ENCODE results near the gene VWA8.
"Not testable (repeated sequence)": the region's sequence is repeated elsewhere in the genome, so short reads cannot be mapped to it uniquely, and the experiment has no call there.

VWA8 gene

DNA sequence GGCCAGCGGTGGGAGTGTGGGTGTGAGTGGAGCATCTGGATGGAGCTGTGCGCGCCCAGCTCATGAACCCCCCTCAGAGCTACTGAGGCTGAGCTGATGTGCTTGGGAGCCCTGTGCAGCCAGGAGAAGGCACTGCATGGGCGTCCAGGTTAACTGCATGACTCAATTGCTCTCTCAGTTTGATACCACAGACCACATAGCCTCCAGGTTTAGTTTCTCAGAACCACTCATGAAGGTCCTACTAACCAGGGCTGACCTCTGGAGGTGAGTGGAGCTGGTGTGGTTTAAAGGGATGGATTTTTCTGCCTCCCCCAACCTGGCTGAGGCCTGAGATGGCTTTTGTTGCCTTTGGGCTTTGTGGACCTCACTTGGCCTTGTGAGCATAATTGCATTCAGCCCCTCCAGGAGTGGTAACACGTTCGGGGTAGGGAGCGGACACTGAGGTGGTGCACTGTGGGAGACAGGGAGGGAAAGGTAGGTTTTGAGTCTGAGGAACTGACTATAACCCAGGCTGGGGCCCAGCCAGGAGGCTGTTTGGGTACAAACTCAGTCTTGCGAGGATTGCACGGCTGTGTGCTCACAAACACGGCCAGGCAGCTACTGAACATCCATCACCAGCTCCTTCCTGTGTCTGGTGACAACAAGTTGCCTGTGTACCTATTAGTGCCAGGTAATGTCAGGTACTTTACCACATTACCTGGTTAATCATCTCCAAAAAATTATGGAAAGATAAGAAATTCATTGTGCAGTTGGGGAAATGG, 406.1 kb downstream of the VWA8 start:
- no peak for DNase-seq (ENCODE audit: low read depth)

DNA sequence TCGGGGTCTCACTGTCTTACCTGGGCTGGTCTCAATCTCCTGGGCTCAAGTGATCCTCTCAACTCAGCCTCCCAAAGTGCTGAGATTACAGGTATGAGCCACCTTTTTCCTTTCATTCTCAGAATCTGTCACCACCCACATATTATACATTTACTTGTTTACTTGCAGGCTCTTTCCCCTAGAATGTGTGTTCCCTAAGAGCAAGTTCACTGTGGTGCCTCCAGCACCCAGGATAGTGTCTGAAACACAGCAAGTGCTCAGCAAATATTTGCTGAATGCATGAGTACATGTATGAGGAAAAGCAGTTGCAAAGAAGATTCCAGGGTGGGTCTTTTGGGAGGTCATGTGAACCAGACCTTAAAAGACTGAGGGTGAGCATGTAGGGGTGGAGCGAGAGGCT, 406.7 kb downstream of the VWA8 start:
- DNase-seq (ENCODE audit: low read depth) = no peak

DNA sequence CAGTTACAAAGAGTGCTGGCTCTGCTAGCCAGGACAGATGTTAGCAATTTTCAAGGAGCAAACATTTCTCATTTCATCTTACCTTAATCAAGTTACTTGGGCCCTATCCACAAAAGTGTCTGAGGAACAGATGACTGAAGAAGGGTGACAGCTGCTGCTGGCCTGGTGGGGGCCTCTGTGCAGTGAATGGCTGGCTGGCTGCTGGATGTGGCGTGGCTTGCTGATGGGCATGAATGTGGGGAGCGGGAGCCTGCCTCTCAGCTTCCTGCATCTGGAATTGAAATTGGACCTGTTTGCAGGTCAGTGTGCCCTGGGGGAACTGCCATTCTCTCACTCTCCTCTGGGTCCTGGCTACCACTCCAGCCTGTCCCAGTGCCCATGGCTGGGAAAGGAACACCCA, 408.9 kb downstream of the VWA8 start:
- no peak for DNase-seq (ENCODE audit: low read depth)

DNA sequence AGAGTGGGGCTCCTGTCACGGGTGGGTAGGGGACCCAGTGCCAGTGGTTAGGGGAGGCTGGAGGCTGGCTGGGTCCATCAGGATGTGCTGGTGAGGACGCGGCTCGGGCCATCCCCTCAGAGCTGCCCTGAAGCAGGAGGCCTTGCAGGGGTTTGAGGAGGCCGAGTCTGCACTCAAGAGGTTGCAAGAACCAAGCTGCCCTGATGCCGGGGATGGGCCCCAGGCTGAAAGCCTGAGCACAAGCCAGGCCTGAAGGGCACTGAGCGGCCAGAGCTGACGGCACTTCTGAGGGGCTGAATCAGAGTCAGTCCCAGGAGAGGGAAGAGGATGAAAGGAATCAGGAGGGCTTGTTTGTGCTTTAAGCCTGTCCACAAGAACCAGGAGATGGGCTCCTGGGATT, 410.6 kb downstream of the VWA8 start:
- no peak for DNase-seq (ENCODE audit: low read depth)

DNA sequence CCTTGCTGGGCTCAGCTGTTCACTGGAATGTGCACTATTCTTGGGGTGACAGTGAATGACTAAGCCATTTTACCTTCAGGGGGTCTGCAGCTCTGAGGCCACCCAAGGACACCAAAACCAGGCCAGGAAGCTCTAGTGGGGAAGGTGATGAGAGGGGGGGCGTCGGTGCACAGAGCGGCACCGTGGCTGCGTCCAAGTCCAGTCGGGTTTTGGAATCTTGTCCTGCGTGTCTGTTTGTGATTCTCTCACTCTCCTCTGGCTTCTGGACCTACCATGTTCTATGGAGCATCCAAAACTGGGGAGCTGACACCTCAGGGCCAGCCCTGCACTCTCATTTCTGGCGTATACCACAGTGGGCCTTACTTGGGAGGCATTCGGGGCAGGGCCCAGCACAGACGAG, 411.4 kb downstream of the VWA8 start:
- no peak for DNase-seq (ENCODE audit: low read depth)

DNA sequence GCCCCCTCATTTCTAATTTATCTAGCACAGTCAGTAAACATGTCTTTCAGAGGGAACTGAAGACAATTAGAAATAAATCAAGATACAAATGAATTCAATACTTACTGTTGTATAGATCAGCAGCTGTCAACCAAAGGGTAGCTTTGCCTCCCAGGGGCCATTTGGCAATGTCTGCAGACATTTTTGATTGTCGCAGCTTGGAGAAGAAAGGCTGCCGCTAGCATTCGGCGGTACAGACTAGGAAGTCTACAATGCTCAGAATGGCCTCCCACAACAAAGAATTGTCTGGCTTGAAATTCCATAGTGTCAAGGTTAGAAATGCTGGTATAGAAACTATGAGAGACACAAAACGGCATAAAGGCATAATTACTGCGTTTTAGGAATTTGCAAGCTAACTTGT, 412.0 kb downstream of the VWA8 start:
- no peak for DNase-seq (ENCODE audit: low read depth)

DNA sequence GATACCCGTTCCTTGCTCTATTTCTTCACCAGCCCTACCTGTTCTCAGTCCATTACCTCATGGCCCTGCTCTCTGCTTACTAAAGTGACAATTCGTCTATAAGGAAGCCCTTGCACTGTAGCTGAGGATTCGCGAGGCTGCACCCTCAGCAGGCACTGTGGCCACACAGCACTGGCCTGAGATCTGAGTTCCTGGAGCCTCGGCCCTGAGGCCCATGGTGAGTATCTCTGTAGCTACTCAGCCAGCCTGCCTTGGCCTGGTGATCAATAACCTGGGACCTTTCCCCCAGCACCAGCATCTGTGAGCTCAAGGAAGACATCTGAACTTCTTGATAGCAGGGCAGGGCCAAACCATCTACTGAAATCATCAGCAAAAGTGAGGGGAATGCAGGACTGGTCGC, 412.9 kb downstream of the VWA8 start:
- DNase-seq (ENCODE audit: low read depth) = no peak

DNA sequence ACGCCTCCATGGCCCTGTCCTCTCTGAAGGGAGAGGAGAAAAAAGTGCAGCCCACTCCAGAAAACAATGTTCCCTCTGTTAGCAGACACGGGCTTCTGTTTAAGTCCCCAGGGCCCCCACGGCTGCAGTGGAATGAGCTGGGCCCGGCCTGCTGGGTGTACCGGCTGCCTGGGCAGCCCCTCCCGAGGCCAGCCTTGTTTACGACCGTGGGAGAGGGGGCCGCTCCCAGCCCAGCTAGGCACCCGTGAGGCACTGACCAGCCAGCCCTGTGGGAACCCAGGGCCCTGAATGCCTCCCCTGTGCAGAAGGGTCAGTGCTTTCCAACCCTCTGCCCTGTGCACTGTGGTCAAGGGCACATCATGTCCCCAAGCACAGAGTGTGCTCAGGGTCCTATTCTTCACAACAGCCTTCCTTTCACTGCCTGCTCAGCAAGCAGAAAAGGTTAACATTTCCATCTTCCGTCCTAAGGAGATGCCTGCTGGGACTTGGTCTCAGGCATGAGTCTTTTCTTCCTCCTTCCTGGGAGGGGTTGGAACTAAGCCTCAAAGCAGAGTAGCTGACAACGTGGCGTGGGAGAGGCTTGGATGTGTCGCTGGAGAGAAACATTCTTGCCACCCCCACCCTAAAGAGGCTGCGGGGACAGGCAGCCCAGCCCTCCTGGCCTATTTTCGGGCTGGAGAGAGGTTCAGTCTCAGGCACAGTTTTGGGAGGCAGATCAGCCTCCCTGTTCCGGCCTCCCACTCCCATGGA, 413.5 kb downstream of the VWA8 start:
- DNase-seq (ENCODE audit: low read depth) = no peak

DNA sequence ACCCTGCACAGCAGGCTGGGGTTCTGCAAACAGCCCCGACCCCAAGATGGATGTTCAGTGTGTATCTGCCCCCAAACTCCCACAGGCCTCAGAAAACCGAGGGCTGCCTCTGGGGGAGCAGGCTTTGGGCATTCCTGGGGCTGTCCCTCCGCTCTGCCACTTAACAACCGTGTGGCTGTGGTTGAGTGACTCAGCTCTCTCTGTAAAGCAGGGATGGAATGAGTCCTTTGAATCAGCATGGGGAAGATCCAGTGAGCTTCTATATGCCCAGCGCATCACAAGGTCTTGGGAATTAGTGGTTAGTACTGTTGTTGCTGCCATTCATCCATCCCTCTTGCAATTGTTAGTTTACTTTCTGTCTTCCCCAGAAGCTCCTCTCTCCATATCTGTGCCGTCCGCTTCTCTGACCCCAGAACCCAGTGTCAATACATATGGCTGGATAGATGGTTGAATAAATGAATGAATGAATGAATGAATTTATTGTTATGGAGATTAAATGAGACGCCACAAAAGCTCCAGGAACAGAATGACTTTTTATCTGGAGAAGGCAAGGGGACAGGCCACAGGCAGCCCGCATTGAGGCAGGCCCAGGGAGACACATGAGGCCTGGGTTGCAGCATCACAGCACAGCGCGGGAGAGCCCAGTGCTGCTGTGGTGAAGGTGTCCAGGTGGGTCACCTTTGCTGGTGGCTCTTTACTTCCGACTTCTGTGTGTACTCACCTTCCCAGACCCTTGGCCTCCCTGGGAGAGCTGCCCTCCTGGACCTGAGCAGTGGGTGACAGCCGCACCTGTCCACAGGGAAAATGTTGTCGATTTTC, 414.3 kb downstream of the VWA8 start:
- DNase-seq (ENCODE audit: low read depth) = peak; percentile 82

DNA sequence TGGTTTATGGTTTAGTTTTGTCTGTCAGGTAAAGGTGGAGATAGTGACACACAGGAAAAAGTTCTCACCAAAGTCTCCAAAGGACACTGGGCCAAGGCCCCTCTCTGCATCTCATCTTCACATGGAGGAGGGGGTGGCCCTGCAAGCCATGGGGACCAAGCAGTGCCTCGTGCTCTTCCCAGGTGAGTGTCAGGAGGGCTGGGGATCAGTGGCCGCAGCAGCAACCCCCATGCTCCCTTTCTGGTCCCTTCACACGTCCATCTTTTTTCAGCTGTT, 415.5 kb downstream of the VWA8 start:
- DNase-seq (ENCODE audit: low read depth) = no peak

DNA sequence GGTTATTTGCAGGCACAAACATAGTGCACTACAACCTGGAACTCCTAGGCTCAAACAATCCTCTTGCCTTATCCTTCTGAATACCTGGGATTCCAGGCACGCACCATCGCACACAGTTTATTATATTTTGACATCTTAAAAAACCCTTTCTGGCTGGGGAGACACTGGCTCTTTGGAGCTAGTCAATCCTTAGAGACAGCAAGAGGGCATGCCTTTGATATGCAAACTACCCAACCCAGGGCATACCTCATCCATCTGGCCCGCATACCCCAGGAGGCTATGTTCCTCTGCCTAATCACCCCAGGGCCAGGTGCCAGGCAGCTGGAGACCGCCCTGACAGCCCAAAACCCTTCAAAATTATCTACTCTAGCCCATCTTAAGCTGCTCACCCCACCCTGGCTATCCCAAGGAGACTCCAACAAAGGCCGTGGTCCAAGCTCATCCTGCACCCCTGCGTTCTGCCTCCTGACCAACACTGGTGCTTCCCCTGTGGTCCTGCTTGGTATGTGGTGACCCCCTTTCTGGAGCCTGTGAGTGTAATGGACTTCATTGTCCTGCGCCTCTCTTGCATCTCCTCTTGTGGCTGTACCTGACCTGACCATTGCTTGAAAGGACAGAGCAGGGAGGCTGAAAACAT, 417.1 kb downstream of the VWA8 start:
- no peak for DNase-seq (ENCODE audit: low read depth)

DNA sequence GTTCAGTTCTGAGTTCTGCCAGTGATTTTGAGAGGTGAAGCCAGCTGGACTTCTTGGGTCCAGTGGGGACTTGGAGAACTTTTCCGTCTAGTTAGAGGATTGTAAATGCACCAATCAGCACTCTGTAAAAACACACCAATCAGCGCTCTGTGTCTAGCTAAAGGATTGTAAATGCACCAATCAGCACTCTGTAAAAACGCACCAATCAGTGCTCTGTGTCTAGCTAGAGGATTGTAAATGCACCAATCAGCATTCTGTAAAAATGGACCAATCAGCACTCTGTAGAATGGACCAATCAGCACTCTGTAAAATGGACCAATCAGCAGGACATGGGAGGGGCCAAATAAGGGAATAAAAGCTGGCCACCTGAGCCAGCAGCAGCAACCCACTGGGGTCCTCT, 418.1 kb downstream of the VWA8 start:
- not testable (repeated sequence) for DNase-seq (ENCODE audit: low read depth)

DNA sequence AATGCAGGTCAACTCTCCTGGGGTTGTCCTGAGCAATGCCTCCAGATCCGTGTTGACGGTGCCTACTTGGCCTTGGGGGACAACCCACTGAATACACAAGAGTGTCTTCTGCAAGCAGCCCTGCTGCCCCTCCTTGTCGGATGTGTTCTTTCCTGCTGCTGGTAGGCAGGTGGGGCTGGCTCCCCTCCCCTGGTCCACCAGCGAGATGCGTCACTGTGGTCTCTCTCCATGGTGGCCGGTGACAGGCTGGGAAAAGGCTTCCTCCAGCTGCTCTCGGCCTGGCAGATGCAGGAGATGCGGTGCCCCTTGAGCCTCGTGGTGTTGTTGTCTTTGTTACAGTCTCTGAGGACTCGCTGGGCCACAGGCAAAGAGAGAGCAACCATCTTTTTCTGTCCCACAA, 418.6 kb downstream of the VWA8 start:
- DNase-seq (ENCODE audit: low read depth) = no peak

DNA sequence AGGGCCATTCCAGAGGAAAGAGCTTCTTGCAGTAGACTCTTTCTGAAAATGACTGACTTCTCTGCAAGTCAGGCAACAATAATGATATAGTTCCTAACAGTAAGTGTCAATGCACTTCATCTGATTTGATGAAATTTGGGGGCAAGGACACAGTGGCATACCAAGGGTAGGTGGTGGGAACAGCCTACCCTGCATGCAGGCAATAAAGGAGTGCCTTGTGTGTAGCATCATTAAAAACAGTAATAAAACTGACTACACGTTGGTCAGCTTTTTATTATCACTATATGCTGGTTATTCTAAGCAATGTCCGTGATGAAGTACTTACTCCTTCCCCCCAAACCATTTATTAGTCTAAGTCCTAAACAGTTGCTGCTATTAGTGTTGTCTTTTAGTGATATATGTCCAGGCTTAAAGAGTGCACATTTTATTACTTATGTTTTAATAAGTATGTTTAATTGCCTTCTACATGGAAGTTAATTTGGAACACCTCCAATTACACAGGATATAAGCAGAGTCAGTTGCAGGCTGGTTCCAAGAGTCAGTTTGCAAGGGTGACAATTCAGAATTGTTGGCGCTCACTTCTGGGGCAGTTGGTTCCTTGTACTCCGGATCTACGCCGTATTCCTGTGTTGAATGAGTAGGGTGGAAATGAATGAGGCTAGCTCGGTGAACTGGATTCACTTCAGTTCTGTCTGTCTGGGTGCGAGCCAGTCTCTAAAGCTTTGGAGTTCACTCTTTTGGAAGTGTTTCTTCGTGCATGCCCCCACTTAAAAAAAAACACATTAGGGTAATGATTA, 419.6 kb downstream of the VWA8 start:
- DNase-seq (ENCODE audit: low read depth) = no peak

DNA sequence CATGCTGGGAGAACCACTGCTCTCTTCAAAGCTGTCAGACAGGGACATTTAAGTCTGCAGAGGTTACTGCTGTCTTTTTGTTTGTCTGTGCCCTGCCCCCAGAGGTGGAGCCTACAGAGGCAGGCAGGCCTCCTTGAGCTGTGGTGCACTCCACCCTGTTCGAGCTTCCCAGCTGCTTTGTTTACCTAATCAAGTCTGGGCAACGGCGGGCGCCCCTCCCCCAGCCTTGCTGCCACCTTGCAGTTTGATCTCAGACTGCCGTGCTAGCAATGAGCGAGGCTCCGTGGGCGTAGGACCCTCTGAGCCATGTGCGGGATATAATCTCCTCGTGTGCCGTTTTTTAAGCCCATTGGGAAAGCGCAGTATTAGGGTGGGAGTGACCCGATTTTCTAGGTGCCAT, 420.7 kb downstream of the VWA8 start:
- not testable (repeated sequence) for DNase-seq (ENCODE audit: low read depth)

DNA sequence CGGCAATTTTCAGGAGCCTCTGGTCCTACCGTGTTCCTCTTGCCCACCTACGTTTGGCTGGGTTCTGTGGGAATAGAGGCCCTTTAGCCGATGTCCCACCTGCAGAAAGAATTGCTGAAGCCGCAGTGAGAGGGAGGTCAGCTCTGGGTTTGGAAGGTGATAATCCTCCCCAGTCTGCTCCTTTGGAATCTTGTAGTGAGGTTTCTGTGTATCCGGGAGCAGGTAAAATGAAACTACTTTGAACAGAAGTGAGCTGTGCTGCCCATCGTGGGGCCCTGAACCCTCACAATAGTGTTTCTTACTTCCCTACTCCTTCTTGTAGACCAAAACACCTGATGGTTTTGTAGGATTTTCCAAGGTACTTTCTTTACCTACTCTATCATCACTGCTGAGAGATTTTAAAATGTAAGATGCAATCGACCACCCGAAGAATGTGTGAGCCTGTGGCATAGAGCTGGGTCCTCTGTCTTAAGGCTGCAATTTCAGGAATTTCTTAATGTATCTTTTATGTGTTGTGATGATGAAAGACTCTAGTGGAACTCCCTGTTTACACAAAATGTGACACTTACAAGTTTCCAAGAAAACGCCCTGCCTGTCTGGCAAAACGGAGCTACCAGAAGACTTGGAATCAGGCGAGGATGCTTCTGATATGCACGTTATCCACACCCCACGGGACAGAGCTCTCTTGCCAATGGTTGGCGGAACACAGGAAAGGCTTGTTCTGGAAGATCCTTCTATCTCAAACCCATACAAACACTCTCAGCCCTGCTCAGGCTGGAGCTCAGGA, 427.4 kb downstream of the VWA8 start:
- DNase-seq (ENCODE audit: low read depth) = no peak

DNA sequence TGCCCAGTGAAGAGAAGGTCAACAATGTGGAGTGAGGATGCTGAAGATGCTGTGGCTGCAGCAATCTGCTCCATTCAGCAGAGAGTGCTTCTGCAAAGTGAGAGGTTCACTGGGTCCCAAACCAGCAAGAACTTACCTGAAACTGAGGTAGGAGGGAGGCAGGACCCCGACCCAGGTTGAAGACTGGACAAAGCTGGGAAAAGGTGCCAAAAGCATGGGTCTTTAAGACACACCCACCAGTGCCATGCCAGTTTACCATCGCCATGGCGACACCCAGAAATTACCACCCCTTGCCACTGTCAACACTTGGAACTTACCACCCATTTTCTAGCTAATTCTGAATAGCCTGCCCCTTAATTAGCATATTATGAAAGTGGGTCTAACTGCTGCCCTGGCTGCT, 432.9 kb downstream of the VWA8 start:
- DNase-seq (ENCODE audit: low read depth) = no peak

DNA sequence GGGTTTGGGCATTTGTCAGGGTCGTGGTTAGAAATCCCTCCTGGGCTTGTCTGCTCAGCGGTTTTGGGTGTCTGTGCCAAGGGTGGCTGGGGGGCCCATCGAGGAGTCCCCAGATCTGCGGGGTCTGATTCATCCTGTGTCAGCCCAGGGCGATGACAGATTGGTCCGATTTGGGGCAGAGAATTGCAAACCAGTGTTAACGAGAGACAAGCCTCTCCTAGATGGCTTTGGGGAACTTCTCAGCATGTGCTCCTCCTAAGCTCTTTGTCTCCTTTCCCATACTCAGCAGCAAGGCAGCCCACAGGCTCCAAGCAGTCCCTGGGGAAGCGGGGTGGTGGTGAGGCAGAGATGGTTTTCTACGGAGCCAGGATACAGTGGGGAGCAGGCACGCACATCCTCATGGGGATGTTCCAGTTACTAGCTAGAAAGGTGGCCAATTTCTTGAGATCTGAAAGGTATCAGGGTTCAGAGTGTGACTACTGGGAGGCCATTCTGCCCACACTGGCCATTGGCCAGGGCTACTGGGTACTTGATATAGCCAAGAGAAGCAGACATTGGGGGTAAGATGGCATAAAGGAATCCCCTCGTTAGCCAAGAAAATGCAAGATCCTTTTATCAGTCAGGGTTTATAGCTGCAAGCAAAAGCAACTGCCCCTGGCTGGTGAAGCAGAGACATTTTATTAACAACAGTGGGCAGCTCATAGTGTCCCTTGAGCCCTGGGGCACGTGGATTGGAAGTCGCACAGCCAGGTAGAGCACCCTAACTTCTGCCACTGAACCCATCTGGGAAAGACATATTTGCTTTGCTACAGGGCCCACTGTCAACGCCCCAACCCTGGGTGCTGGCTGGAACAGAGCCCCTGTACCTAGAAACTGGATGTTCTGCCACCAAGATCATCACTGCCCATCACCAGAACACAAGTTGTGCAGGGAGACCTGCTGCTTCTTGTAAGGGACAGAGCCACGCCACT, 440.0 kb downstream of the VWA8 start:
- no peak for DNase-seq (ENCODE audit: low read depth)

DNA sequence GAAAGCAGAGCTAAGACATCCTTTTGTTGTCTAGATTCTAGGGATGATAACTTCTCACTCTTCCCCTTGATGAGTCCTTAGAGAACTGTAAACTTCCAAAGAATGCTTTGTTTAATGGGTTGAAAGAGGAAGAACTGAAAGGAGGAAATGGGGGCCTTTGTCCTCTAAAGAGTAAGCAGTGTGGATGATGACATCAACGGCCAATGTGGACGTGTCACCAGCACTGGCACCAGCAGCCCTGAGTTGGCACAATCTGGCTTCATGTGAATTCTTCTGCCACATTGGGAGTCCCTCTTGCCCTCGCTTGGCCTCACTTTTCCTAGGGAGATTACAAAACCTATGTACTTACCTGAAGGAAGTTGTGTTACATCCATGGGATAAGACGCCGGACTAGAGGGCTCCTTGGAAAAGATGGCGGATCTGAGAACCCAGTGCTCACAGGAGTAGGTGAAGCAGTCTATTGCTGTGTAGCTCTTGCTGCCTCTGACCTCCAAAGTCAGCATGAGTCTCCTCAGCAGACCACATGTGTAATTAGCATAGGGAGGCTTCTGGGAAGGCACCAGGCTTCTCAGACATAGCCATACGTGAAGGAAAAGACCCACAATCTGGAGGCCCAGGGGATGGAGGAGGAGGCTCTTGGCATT, 440.8 kb downstream of the VWA8 start:
- no peak for DNase-seq (ENCODE audit: low read depth)
